ENCODE results near the gene STX5.
A peak's percentile ranks its signal among the peaks of the same experiment; 100 is the strongest.
"Not testable (repeated sequence)": the region's sequence is repeated elsewhere in the genome, so short reads cannot be mapped to it uniquely, and the experiment has no call there.

Gene STX5

DNA sequence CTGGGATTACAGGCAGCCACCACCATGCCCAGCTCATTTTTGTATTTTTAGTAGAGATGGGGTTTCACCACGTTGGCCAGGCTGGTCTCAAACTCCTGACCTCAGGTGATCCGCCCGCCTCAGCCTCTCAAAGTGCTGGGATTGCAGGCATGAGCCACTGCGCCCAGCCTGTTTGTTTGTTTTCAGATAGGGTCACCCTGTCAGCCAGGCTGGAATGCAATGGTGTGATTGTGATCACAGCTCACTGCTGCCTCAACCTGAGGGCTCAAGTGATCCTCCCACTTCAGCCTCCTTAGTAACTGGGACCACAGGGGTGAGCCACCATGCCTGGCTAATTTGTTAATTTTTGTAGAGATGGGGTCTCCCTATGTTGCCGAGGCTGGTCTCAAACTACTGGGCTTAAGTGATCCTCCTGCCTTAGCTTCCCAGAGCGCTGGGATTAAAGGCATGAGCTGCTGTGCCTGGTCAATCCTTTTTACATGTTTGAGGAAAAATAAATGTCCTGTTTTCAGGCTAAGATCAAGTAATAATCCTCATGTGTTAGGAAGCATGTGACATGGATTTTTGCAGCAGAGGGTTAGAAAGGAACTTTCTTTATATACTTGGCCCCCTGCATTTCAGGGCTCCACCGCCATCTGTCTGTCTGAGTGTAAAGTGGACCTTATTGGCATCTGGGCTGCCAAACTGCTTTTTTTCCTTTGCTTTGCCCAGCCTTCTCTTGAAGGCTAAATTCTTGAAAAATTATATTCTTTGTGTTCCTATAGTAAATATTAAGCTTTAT is 44.0 kb upstream of the STX5 start:
- H3K4me3 ChIP-seq (replicated peaks in 1 of 2; ENCODE audit: low read depth in 2 of 2, low read length in 2 of 2) = no peak overlapping the region
- no peak for TF ChIP-seq CTCF (IDR thresholded peaks at IDR 0.05; ENCODE audit: low read depth, low read length)
- peak in 1 of 2 donors; percentile 29 for DNase-seq (ENCODE audit: low read depth in 2 of 2)

DNA sequence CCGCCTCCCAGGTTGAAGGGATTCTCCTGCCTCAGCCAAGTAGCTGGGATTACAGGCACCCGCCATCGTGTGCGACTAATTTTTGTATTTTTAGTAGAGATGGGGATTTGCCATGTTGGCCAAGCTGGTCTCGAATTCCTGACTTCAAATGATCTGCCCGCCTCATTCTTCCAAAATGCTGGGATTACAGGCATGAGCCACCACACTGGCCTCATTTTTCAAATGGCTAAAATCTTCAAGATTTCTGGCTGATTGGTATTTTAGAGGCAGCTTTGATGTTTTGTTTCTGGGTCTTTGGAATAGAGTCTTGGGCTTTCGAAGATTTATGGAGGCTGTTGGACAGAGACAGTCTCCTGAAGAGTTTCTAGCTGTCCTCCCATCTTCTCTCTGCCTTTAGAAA is 43.0 kb upstream of the STX5 start:
- no peak for DNase-seq (ENCODE audit: low read depth in 2 of 2)
- TF ChIP-seq CTCF (IDR thresholded peaks at IDR 0.05; ENCODE audit: low read depth, low read length) = no peak
- H3K4me3 ChIP-seq (replicated peaks in 1 of 2; ENCODE audit: low read depth in 2 of 2, low read length in 2 of 2) = no peak overlapping the region

DNA sequence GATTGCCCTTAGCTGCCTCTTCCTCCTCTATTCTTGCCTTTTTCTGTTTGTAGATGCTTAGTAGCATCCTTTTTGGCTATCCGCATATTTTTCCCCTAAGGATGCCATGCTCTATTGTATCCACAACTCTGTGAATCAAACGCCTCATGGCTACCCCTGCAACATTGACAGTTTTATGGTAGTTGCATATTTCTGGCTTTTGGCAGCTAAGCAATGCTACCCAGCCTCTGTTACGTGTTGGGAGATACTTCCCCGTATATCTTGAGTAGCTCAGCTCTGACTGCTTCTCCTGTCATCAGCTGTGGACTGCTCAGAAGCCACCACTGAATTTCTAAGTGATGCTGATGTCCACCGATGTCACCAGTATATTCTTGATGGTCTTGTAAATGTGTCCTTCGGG is 33.8 kb upstream of the STX5 start:
- TF ChIP-seq CTCF (IDR thresholded peaks at IDR 0.05; ENCODE audit: low read depth, low read length) = no peak
- H3K4me3 ChIP-seq (replicated peaks in 1 of 2; ENCODE audit: low read depth in 2 of 2, low read length in 2 of 2) = no peak overlapping the region
- DNase-seq (ENCODE audit: low read depth in 2 of 2) = no peak

- H3K4me3 ChIP-seq (replicated peaks in 1 of 2; ENCODE audit: low read depth in 2 of 2, low read length in 2 of 2) = no peak overlapping the region
- no peak for TF ChIP-seq CTCF (IDR thresholded peaks at IDR 0.05; ENCODE audit: low read depth, low read length)
- peak in 1 of 2 donors; percentile 19 for DNase-seq (ENCODE audit: low read depth in 2 of 2)
Observed at GRCh38 chr11:62863687-62864335, 32.0 kb upstream of the STX5 start.

DNA sequence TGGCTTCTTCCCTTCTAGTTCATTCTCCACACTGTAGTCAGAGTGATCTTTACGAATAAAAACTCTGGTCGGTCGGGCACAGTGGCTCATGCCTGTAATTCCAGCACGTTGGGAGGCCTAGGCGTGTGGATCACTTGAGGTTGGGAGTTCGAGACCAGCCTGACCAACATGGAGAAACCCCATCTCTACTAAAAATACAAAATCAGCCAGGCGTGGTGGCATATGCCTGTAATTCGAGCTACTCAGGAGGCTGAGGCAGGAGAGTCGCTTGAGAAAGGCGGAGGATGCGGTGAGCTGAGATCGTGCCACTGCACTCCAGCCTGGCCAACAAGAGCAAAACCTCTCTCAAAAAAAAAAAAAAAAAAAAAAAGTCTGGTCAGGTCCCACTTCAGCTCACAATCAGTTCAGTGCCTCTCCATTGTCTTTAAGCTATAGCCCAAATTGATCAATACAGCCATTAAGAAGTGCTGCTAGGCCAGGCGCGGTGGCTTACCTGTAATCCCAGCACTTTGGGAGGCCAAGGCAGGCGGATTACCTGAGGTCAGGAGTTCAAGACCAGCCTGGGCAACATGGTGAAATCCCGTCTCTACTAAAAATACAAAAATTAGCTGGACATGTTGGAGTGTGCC is 29.8 kb upstream of the STX5 start:
- not testable (repeated sequence) for DNase-seq (ENCODE audit: low read depth in 2 of 2); H3K4me3 ChIP-seq (replicated peaks in 1 of 2; ENCODE audit: low read depth in 2 of 2, low read length in 2 of 2)

- H3K4me3 ChIP-seq (replicated peaks in 1 of 2; ENCODE audit: low read depth in 2 of 2, low read length in 2 of 2) = no peak overlapping the region
- TF ChIP-seq CTCF (IDR thresholded peaks at IDR 0.05; ENCODE audit: low read depth, low read length) = no peak
- no peak for DNase-seq (ENCODE audit: low read depth in 2 of 2)
Observed at GRCh38 chr11:62860835-62861563, 29.1 kb upstream of the STX5 start.

- DNase-seq (ENCODE audit: low read depth in 2 of 2); H3K4me3 ChIP-seq (replicated peaks in 1 of 2; ENCODE audit: low read depth in 2 of 2, low read length in 2 of 2): not testable (repeated sequence)
Observed at GRCh38 chr11:62859281-62859703, 27.4 kb upstream of the STX5 start.

Measured in cardiac fibroblast (primary cell).